ENCODE data around the gene LHX3.

The LHX3 gene

GRCh38 chr9:136235171-136235570 lies 30.2 kb upstream of the LHX3 start:
- ChIA-PET POLR2A (no interaction called here), CTCF (interaction anchor here (0.9 to 1.4 kb wide), 4 partner anchors 8 to 48 kb away, joined by 3 to 6 read pairs (median 4); no protein-coding TSS in a partner anchor)
- TF ChIP-seq, protein P1, sequence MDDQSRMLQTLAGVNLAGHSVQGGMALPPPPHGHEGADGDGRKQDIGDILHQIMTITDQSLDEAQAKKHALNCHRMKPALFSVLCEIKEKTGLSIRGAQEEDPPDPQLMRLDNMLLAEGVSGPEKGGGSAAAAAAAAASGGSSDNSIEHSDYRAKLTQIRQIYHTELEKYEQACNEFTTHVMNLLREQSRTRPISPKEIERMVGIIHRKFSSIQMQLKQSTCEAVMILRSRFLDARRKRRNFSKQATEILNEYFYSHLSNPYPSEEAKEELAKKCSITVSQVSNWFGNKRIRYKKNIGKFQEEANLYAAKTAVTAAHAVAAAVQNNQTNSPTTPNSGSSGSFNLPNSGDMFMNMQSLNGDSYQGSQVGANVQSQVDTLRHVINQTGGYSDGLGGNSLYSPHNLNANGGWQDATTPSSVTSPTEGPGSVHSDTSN (CRISPR knock-in tag; IDR thresholded peaks at IDR 0.05): no peak
- TF ChIP-seq REST (tag by site-specific recombination; IDR thresholded peaks at IDR 0.05) (no peak), SP2 (tag by site-specific recombination; IDR thresholded peaks at IDR 0.05) (no peak), ZNF133 (tag by site-specific recombination; IDR thresholded peaks at IDR 0.05) (no peak), INSM2 (tag by site-specific recombination; IDR thresholded peaks at IDR 0.05) (no peak), ZNF830 (tag by site-specific recombination; IDR thresholded peaks at IDR 0.05; ENCODE audit: low read depth) (no peak), ZNF624 (tag by site-specific recombination; IDR thresholded peaks at IDR 0.05) (no peak), ZNF248 (tag by site-specific recombination; IDR thresholded peaks at IDR 0.05) (no peak), ZNF324 (tag by site-specific recombination; IDR thresholded peaks at IDR 0.05) (no peak), ZNF394 (tag by site-specific recombination; IDR thresholded peaks at IDR 0.05; ENCODE audit: borderline replicate concordance) (no peak), ZNF473 (tag by site-specific recombination; IDR thresholded peaks at IDR 0.05) (no peak), BCL11A (tag by site-specific recombination; IDR thresholded peaks at IDR 0.05; ENCODE audit: low read depth) (no peak), ZNF610 (tag by site-specific recombination; IDR thresholded peaks at IDR 0.05; ENCODE audit: borderline replicate concordance) (no peak), ZNF10 (tag by site-specific recombination; IDR thresholded peaks at IDR 0.05) (no peak), ZIC2 (tag by site-specific recombination; IDR thresholded peaks at IDR 0.05) (no peak), ZNF335 (tag by site-specific recombination; conservative IDR thresholded peaks at IDR 0.05) (no peak), KLF7 (tag by site-specific recombination; IDR thresholded peaks at IDR 0.05; ENCODE audit: borderline replicate concordance) (no peak), REPIN1 (tag by site-specific recombination; IDR thresholded peaks at IDR 0.05; ENCODE audit: low read depth) (no peak)
- TF ChIP-seq, protein P2, sequence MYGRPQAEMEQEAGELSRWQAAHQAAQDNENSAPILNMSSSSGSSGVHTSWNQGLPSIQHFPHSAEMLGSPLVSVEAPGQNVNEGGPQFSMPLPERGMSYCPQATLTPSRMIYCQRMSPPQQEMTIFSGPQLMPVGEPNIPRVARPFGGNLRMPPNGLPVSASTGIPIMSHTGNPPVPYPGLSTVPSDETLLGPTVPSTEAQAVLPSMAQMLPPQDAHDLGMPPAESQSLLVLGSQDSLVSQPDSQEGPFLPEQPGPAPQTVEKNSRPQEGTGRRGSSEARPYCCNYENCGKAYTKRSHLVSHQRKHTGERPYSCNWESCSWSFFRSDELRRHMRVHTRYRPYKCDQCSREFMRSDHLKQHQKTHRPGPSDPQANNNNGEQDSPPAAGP (tag by site-specific recombination; IDR thresholded peaks at IDR 0.05): no peak
- Histone ChIP-seq H3K27ac (ENCODE audit: extremely low read depth, low read depth, low read length) (no peak overlapping the region), H3K4me1 (ENCODE audit: control insufficient read depth, insufficient read depth, low read length) (no peaks in the 10 kb centered on the region), H3K4me3 (ENCODE audit: low read depth, low read length) (no peak overlapping the region), H3K9me3 (ENCODE audit: control insufficient read depth, insufficient read depth, low read depth, low read length) (no peaks in the 10 kb centered on the region), H3K36me3 (ENCODE audit: control insufficient read depth in 2 of 2, insufficient read depth in 1 of 2, low read length in 2 of 2) (peaks cover 0 to 52% of the 10 kb centered on the region in 2 experiments; a peak in 1 of 3 replicates)
